Measurements from ENCODE around the gene HS6ST2.

HS6ST2 gene

DNA sequence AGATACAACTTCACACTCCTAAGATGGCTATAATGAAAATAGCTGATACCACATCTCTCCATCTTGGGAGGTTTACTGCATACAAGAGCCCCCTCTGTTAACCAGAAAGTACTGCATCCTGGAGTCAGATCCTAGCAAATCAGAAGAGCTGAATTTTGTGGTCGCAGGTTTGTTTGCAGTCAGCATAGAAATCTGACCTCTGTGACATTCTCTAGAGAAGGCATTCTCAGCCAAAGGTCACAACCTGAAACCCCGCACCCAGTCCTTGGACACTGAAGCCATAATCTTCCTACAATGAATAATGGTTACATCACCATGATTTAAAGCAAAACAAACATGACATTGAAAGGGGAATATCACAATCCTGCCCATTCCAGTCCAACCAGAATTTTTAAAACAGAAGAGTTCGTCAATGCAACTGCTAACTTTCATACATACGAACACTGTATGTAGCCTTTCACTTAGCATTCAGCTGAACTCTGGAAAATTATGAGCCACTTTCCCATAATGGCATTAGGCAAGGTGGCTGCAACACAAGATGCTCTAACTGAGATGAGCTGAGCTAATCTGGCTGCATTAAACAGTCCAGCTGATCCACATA is 17.6 kb downstream of the HS6ST2 start:
- Histone ChIP-seq H3K4me3 (ENCODE audit: low read length) (no peak overlapping the region), H3K36me3 (replicated peaks; ENCODE audit: insufficient read depth, low read length) (no peaks in the 10 kb centered on the region), H2AFZ (ENCODE audit: low read length) (no peak overlapping the region), H3K27ac (ENCODE audit: low read length) (no peak overlapping the region), H3K9me3 (replicated peaks; ENCODE audit: insufficient read depth, low read length) (no peaks in the 10 kb centered on the region), H4K20me1 (ENCODE audit: insufficient read depth, low read length) (no peaks in the 10 kb centered on the region), H3K4me2 (ENCODE audit: low read depth, low read length) (no peak overlapping the region), H3K27me3 (replicated peaks; ENCODE audit: insufficient read depth, low read length) (no peaks in the 10 kb centered on the region), H3K79me2 (ENCODE audit: low read length) (no peaks in the 10 kb centered on the region), H3K9me2 (replicated peaks; ENCODE audit: insufficient read depth, low read length) (no peaks in the 10 kb centered on the region), H3K9ac (ENCODE audit: low read length) (no peak overlapping the region), H3F3A (ENCODE audit: insufficient read depth, low read length) (no peaks in the 10 kb centered on the region), H3K4me1 (ENCODE audit: low read length) (no peaks in the 10 kb centered on the region)
- TF ChIP-seq EZH2 (optimal IDR thresholded peaks at IDR 0.05; ENCODE audit: low read depth, low read length): no peak
- TF ChIP-seq, protein P1, sequence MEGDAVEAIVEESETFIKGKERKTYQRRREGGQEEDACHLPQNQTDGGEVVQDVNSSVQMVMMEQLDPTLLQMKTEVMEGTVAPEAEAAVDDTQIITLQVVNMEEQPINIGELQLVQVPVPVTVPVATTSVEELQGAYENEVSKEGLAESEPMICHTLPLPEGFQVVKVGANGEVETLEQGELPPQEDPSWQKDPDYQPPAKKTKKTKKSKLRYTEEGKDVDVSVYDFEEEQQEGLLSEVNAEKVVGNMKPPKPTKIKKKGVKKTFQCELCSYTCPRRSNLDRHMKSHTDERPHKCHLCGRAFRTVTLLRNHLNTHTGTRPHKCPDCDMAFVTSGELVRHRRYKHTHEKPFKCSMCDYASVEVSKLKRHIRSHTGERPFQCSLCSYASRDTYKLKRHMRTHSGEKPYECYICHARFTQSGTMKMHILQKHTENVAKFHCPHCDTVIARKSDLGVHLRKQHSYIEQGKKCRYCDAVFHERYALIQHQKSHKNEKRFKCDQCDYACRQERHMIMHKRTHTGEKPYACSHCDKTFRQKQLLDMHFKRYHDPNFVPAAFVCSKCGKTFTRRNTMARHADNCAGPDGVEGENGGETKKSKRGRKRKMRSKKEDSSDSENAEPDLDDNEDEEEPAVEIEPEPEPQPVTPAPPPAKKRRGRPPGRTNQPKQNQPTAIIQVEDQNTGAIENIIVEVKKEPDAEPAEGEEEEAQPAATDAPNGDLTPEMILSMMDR (IDR thresholded peaks at IDR 0.05; ENCODE audit: low read length): 0 out of 2 replicates have a peak, but pooled peaks have one; percentile 6
- no peak for TF ChIP-seq EZH2phosphoT487 (IDR thresholded peaks at IDR 0.05; ENCODE audit: low read length)
- peak; percentile 22 for DNase-seq

- Histone ChIP-seq H2AFZ (ENCODE audit: low read length) (no peak overlapping the region), H4K20me1 (ENCODE audit: insufficient read depth, low read length) (no peaks in the 10 kb centered on the region), H3K4me2 (ENCODE audit: low read depth, low read length) (no peak overlapping the region), H3K36me3 (replicated peaks; ENCODE audit: insufficient read depth, low read length) (no peaks in the 10 kb centered on the region), H3K27ac (ENCODE audit: low read length) (no peak overlapping the region), H3K79me2 (ENCODE audit: low read length) (no peaks in the 10 kb centered on the region), H3K4me3 (ENCODE audit: low read length) (no peak overlapping the region), H3K9me2 (replicated peaks; ENCODE audit: insufficient read depth, low read length) (no peaks in the 10 kb centered on the region), H3K9ac (ENCODE audit: low read length) (no peak overlapping the region), H3K27me3 (replicated peaks; ENCODE audit: insufficient read depth, low read length) (no peaks in the 10 kb centered on the region), H3K4me1 (ENCODE audit: low read length) (no peaks in the 10 kb centered on the region), H3K9me3 (replicated peaks; ENCODE audit: insufficient read depth, low read length) (no peaks in the 10 kb centered on the region), H3F3A (ENCODE audit: insufficient read depth, low read length) (no peaks in the 10 kb centered on the region)
- TF ChIP-seq, protein P1 (IDR thresholded peaks at IDR 0.05; ENCODE audit: low read length): no peak
- no peak for TF ChIP-seq EZH2phosphoT487 (IDR thresholded peaks at IDR 0.05; ENCODE audit: low read length)
- TF ChIP-seq EZH2 (optimal IDR thresholded peaks at IDR 0.05; ENCODE audit: low read depth, low read length): no peak
- DNase-seq: no peak
Measured at GRCh38 chrX:132933170-132933569, 25.3 kb downstream of the HS6ST2 start.

- no peak overlapping the region for H3K27ac ChIP-seq (ENCODE audit: low read length)
Measured at GRCh38 chrX:132924426-132924825, 34.0 kb downstream of the HS6ST2 start.

More at GRCh38 chrX:132924426-132924825, 34.0 kb downstream of the HS6ST2 start:
- Histone ChIP-seq H3K9ac (ENCODE audit: low read length) (no peak overlapping the region), H3K4me3 (ENCODE audit: low read length) (no peak overlapping the region), H3K4me2 (ENCODE audit: low read depth, low read length) (no peak overlapping the region), H3K36me3 (replicated peaks; ENCODE audit: insufficient read depth, low read length) (no peaks in the 10 kb centered on the region), H2AFZ (ENCODE audit: low read length) (no peak overlapping the region), H3K79me2 (ENCODE audit: low read length) (no peaks in the 10 kb centered on the region), H4K20me1 (ENCODE audit: insufficient read depth, low read length) (no peaks in the 10 kb centered on the region), H3K9me3 (replicated peaks; ENCODE audit: insufficient read depth, low read length) (no peaks in the 10 kb centered on the region), H3K4me1 (ENCODE audit: low read length) (no peaks in the 10 kb centered on the region), H3K9me2 (replicated peaks; ENCODE audit: insufficient read depth, low read length) (no peaks in the 10 kb centered on the region), H3K27me3 (replicated peaks; ENCODE audit: insufficient read depth, low read length) (no peaks in the 10 kb centered on the region), H3F3A (ENCODE audit: insufficient read depth, low read length) (no peaks in the 10 kb centered on the region)
- no peak for DNase-seq
- TF ChIP-seq EZH2 (optimal IDR thresholded peaks at IDR 0.05; ENCODE audit: low read depth, low read length): no peak
- TF ChIP-seq, protein P1 (IDR thresholded peaks at IDR 0.05; ENCODE audit: low read length): no peak
- no peak for TF ChIP-seq EZH2phosphoT487 (IDR thresholded peaks at IDR 0.05; ENCODE audit: low read length)

All from MM.1S (cell line).